HCT116 (cell line): ENCODE results near the gene SPIRE2.

Experiments used
- EZH2 ChIP-seq: fragments of 200-600 bp; sonication (generic); IDR thresholded peaks from 2 replicates; pipeline ENCODE4 v1.6.1; 2017; ENCODE audit warnings: antibody characterized with exemption, mixed run types
- RAD21 ChIP-seq: IDR thresholded peaks from 2 replicates; pipeline ENCODE4 v1.6.1; 2012; ENCODE audit warnings: low read depth, mild to moderate bottlenecking
- TF ChIP-seq, protein P1 (sequence below): IDR thresholded peaks from 2 replicates; pipeline ENCODE4 v1.6.1; 2012

DNA sequence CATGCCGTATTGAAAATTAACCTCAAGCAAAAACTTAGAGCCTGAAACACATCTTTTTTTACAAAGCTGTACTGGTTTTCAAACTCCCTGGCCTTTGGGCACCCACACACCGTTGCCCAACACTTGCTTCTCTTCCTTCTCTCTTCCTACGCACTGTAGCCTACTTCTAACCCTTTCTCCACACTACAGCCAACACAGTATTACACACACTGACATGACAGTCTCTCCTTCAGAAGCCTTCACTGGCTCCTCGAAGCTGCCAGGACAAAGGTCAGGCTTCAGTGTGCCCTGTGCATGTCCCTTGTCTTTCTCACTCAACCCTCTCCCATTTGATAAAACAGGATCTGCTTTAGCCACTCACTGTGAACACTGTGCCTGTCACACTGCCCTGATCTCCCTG lies 19.8 kb upstream of the SPIRE2 start:
- no peak for TF ChIP-seq RAD21
- TF ChIP-seq, protein P1, sequence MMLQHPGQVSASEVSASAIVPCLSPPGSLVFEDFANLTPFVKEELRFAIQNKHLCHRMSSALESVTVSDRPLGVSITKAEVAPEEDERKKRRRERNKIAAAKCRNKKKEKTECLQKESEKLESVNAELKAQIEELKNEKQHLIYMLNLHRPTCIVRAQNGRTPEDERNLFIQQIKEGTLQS, result no peak
- no peak for TF ChIP-seq EZH2
